AG09319 (cell line): Measurements from ENCODE around the gene AK5.

Experiments used
- DNase-seq: peaks from one replicate; pipeline ENCODE4 v3.0.0-alpha.2; 2010; ENCODE audit warnings: low read depth; ENCODE audit errors: extremely low read depth
- CTCF ChIP-seq: IDR thresholded peaks from 2 replicates; pipeline ENCODE4 v1.5.1; 2011; ENCODE audit warnings: low read depth, mild to moderate bottlenecking, inconsistent platforms, low read length, moderate library complexity

AK5 gene

GRCh38 chr1:77550135-77550534 lies 268.3 kb downstream of the AK5 start:
- no peak for TF ChIP-seq CTCF
- no peak for DNase-seq

GRCh38 chr1:77552626-77553025 lies 270.8 kb downstream of the AK5 start:
- DNase-seq, result no peak
- TF ChIP-seq CTCF, result no peak

GRCh38 chr1:77553568-77554291 lies 271.9 kb downstream of the AK5 start:
- no peak for TF ChIP-seq CTCF
- DNase-seq, result no peak

GRCh38 chr1:77556045-77556444 lies 274.2 kb downstream of the AK5 start:
- no peak for TF ChIP-seq CTCF
- no peak for DNase-seq

- no peak for DNase-seq
- TF ChIP-seq CTCF, result no peak
Measured at GRCh38 chr1:77557053-77557452, 275.2 kb downstream of the AK5 start.

DNA sequence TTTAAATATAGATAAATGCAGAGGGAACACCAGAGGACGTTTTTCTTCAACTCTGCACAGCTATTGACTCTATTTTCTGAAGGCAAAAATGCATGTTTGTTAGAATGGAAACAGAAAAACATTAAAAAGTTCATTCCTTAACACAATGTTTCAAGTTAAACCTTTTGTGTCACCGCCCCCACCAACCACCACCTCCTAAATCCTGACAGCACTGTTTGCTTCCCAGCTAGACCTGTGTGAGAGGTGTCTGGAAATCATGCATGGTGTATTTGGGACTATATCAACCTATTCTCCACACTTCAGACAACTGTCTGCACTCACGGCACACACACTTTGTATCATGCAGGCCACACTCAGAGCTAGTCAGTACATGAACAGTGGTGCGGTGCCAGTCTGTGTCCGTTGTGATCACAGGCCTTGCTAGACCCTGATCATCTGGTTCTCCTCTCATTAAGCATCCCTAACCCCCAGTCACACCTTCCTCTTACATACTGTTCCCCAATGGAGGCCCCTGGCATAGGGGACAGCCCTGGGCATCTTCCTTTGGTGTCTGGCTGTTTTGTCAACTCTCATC lies 276.9 kb downstream of the AK5 start:
- DNase-seq, result no peak
- TF ChIP-seq CTCF, result no peak

- no peak for DNase-seq
- TF ChIP-seq CTCF, result no peak
Measured at GRCh38 chr1:77560741-77561140, 278.9 kb downstream of the AK5 start.
